KBM-7 (cell line): Measurements from ENCODE around the gene GFOD2.

Source experiments
- DNase-seq: peaks from one replicate; pipeline ENCODE4 v3.0.0-alpha.2; 2015
- in situ Hi-C: fragments of 300-500 bp; cut with MboI; formaldehyde crosslinking; loops from 2 replicates; pipeline ENCODE4 v1.14.3; 2020; ENCODE audit warnings: low sequenced_read_pairs, low pct_unique_long_range_greater_than_20kb, mixed read lengths

Gene GFOD2

GRCh38 chr16:67676516-67676915 lies 42.6 kb downstream of the GFOD2 start:
- in situ Hi-C loops = no loop called here
- no peak for DNase-seq

GRCh38 chr16:67675999-67676398 lies 43.1 kb downstream of the GFOD2 start:
- in situ Hi-C loops = no loop called here
- no peak for DNase-seq

- in situ Hi-C loops = no loop called here
- no peak for DNase-seq
These were observed 43.6 kb downstream of the GFOD2 start for GRCh38 chr16:67675579-67675935.

- in situ Hi-C loops = no loop called here
- DNase-seq = no peak
These were observed 44.1 kb downstream of the GFOD2 start for GRCh38 chr16:67674851-67675578.

- peak; percentile 67 for DNase-seq
- in situ Hi-C loops = no loop called here
These were observed 45.2 kb downstream of the GFOD2 start for GRCh38 chr16:67673712-67674580.

GRCh38 chr16:67672739-67673662 lies 46.1 kb downstream of the GFOD2 start:
- peak; percentile 73 for DNase-seq
- in situ Hi-C loops = no loop called here

GRCh38 chr16:67672306-67672705 lies 46.8 kb downstream of the GFOD2 start:
- in situ Hi-C loops = no loop called here
- no peak for DNase-seq

GRCh38 chr16:67669499-67670101 lies 49.5 kb downstream of the GFOD2 start:
- DNase-seq = no peak
- in situ Hi-C loops = no loop called here

- no peak for DNase-seq
- in situ Hi-C loops = no loop called here
These were observed 50.5 kb downstream of the GFOD2 start for GRCh38 chr16:67668495-67669157.

GRCh38 chr16:67667817-67668494 lies 51.2 kb downstream of the GFOD2 start:
- in situ Hi-C loops = no loop called here
- DNase-seq = peak; percentile 96

- no peak for DNase-seq
- in situ Hi-C loops = no loop called here
These were observed 51.7 kb downstream of the GFOD2 start for GRCh38 chr16:67667453-67667816.

- in situ Hi-C loops = no loop called here
- DNase-seq = peak; percentile 76
These were observed 52.3 kb downstream of the GFOD2 start, which contains the start of the genes C16orf86 and ENKD1 for GRCh38 chr16:67666559-67667452. TSS of gene C16orf86 (plus strand) at chr16:67666814. CDS start at chr16:67666971, 157 bp downstream. TSS of gene ENKD1 (minus strand) at chr16:67666750. CDS start at chr16:67666442, 308 bp downstream.

GRCh38 chr16:67666032-67666551 lies 53.0 kb downstream of the GFOD2 start:
- DNase-seq = peak; percentile 38
- in situ Hi-C loops = no loop called here

- no peak for DNase-seq
- in situ Hi-C loops = no loop called here
These were observed 53.5 kb downstream of the GFOD2 start for GRCh38 chr16:67665598-67665997.

- DNase-seq = no peak
- in situ Hi-C loops = no loop called here
These were observed 54.2 kb downstream of the GFOD2 start for GRCh38 chr16:67664871-67665270.

- no peak for DNase-seq
- in situ Hi-C loops = no loop called here
These were observed 54.9 kb downstream of the GFOD2 start for GRCh38 chr16:67664258-67664657.

GRCh38 chr16:67663877-67664222 lies 55.3 kb downstream of the GFOD2 start:
- in situ Hi-C loops = no loop called here
- DNase-seq = no peak
